ENCODE data around the gene HEPHL1.

GRCh38 chr11:94103471-94103870, 82.3 kb downstream of the HEPHL1 start:
- TF ChIP-seq ZNF274 (IDR thresholded peaks at IDR 0.05; ENCODE audit: low read depth, low read length): no peak
- no peak for TF ChIP-seq YY1 (IDR thresholded peaks at IDR 0.05; ENCODE audit: insufficient read depth, insufficient read length)
- TF ChIP-seq SUZ12 (IDR thresholded peaks at IDR 0.05; ENCODE audit: extremely low read depth, insufficient read depth, insufficient read length): no peak
